Skeletal muscle satellite cell (primary cell): Measurements from ENCODE around the gene FAM72C. TPM values are rescaled to one million over a fixed set of nuclear protein-coding genes. Genes with fewer than 3 reads are reported as not detected.
"Not testable (repeated sequence)": the region's sequence is repeated elsewhere in the genome, so short reads cannot be mapped to it uniquely, and the experiment has no call there.

Experiments used
- H3K27me3 ChIP-seq: 2 replicates; pipeline ENCODE4 v1.7.0; 2013; ENCODE audit warnings: low read length; ENCODE audit not compliant: control insufficient read depth, insufficient read depth
- H3K36me3 ChIP-seq: 2 replicates; pipeline ENCODE4 v1.7.0; 2013; ENCODE audit warnings: mild to moderate bottlenecking, control low read depth, low read length; ENCODE audit not compliant: insufficient read depth
- H3K4me1 ChIP-seq: 2 replicates; pipeline ENCODE4 v1.7.0; 2013; ENCODE audit warnings: low read length; ENCODE audit not compliant: control insufficient read depth, insufficient read depth
- H3K4me2 ChIP-seq: 2 replicates; pipeline ENCODE4 v1.7.0; 2013; ENCODE audit warnings: mild to moderate bottlenecking, low read length
- H3K4me3 ChIP-seq: 2 replicates; pipeline ENCODE4 v1.7.0; 2013; ENCODE audit warnings: low read length
- H3K9ac ChIP-seq: 2 replicates; pipeline ENCODE4 v1.7.0; 2013; ENCODE audit warnings: mild to moderate bottlenecking, low read depth, low read length, moderate library complexity
- H3K9me3 ChIP-seq: replicated peaks from 2 replicates; pipeline ENCODE4 v1.7.0; 2013; ENCODE audit warnings: mild to moderate bottlenecking, control low read depth, low read length
- total RNA-seq: library from RNA; depleted of rRNA; stranded (reverse); fragments of >200 nt; gene quantifications from 2 replicates; pipeline ENCODE4 v1.2.3, GENCODE V29; 2012; rRNA removed

Gene FAM72C
- 0.87 TPM in 1 of 2 replicates, not detected in the other for total RNA-seq

- H3K36me3 ChIP-seq, H3K9ac ChIP-seq, H3K4me2 ChIP-seq, H3K4me1 ChIP-seq, H3K4me3 ChIP-seq, H3K9me3 ChIP-seq, H3K27me3 ChIP-seq: not testable (repeated sequence)
These were observed at the start of gene FAM72C for GRCh38 chr1:143971924-143972700. FAM72C (minus strand) TSS chr1:143971986; CDS start chr1:143971141, 845 bp downstream.

- not testable (repeated sequence) for H3K4me2 ChIP-seq, H3K27me3 ChIP-seq, H3K4me3 ChIP-seq
These were observed 48.4 kb upstream of the FAM72C start for GRCh38 chr1:144020001-144020738.

GRCh38 chr1:144019101-144019500, 47.3 kb upstream of the FAM72C start:
- not testable (repeated sequence) for H3K9ac ChIP-seq, H3K9me3 ChIP-seq, H3K27me3 ChIP-seq, H3K4me3 ChIP-seq, H3K4me2 ChIP-seq, H3K4me1 ChIP-seq, H3K36me3 ChIP-seq

More at GRCh38 chr1:144020001-144020738, 48.4 kb upstream of the FAM72C start:
- H3K9ac ChIP-seq, H3K9me3 ChIP-seq, H3K36me3 ChIP-seq, H3K4me1 ChIP-seq: not testable (repeated sequence)

- H3K4me3 ChIP-seq, H3K9me3 ChIP-seq, H3K27me3 ChIP-seq, H3K4me2 ChIP-seq, H3K9ac ChIP-seq, H3K36me3 ChIP-seq, H3K4me1 ChIP-seq: not testable (repeated sequence)
These were observed 43.6 kb upstream of the FAM72C start for GRCh38 chr1:144015180-144015966.

GRCh38 chr1:144014528-144014927, 42.7 kb upstream of the FAM72C start:
- H3K4me3 ChIP-seq, H3K27me3 ChIP-seq, H3K4me2 ChIP-seq, H3K9me3 ChIP-seq, H3K9ac ChIP-seq, H3K36me3 ChIP-seq, H3K4me1 ChIP-seq: not testable (repeated sequence)

- H3K4me2 ChIP-seq, H3K9ac ChIP-seq, H3K36me3 ChIP-seq, H3K9me3 ChIP-seq, H3K4me1 ChIP-seq, H3K4me3 ChIP-seq, H3K27me3 ChIP-seq: not testable (repeated sequence)
These were observed 42.3 kb upstream of the FAM72C start for GRCh38 chr1:144014121-144014520.

- not testable (repeated sequence) for H3K4me3 ChIP-seq, H3K36me3 ChIP-seq, H3K27me3 ChIP-seq, H3K4me2 ChIP-seq, H3K9ac ChIP-seq, H3K9me3 ChIP-seq, H3K4me1 ChIP-seq
These were observed 40.5 kb upstream of the FAM72C start for GRCh38 chr1:144012168-144012733.

GRCh38 chr1:144009410-144009809, 37.6 kb upstream of the FAM72C start:
- not testable (repeated sequence) for H3K27me3 ChIP-seq, H3K4me1 ChIP-seq, H3K4me2 ChIP-seq, H3K9me3 ChIP-seq, H3K9ac ChIP-seq, H3K36me3 ChIP-seq, H3K4me3 ChIP-seq

GRCh38 chr1:144004259-144004658, 32.5 kb upstream of the FAM72C start:
- not testable (repeated sequence) for H3K4me3 ChIP-seq, H3K9ac ChIP-seq, H3K27me3 ChIP-seq, H3K4me2 ChIP-seq, H3K36me3 ChIP-seq, H3K9me3 ChIP-seq, H3K4me1 ChIP-seq

- H3K4me3 ChIP-seq, H3K36me3 ChIP-seq, H3K4me1 ChIP-seq, H3K9ac ChIP-seq, H3K27me3 ChIP-seq, H3K9me3 ChIP-seq, H3K4me2 ChIP-seq: not testable (repeated sequence)
These were observed 31.7 kb upstream of the FAM72C start for GRCh38 chr1:144003306-144004029.
